H9 (cell line): ENCODE measurements around the gene HECA. TPM values are rescaled to one million over a fixed set of nuclear protein-coding genes. Genes with fewer than 3 reads are reported as not detected.

Experiments used
- DNase-seq: peaks from one replicate; pipeline ENCODE4 v3.0.0-alpha.2; 2017
- H2AFZ ChIP-seq: one replicate; pipeline ENCODE4 v1.6.1; 2013; ENCODE audit warnings: mild to moderate bottlenecking, low read length, control low read depth, moderate library complexity
- H2AK5ac ChIP-seq: 2 replicates; pipeline ENCODE4 v1.6.1; 2013; ENCODE audit warnings: low read length, control low read depth, mixed read lengths; ENCODE audit not compliant: insufficient read length
- H2BK120ac ChIP-seq: one replicate; pipeline ENCODE4 v1.6.1; 2013; ENCODE audit warnings: low read depth, mild to moderate bottlenecking, low read length, control low read depth, inconsistent platforms; ENCODE audit not compliant: poor library complexity, severe bottlenecking
- H2BK12ac ChIP-seq: 2 replicates; pipeline ENCODE4 v1.6.1; 2013; ENCODE audit warnings: low read length, control low read depth, mixed read lengths, low read depth; ENCODE audit not compliant: insufficient read length
- H2BK15ac ChIP-seq: 2 replicates; pipeline ENCODE4 v1.6.1; 2013; ENCODE audit warnings: low read depth, low read length, control low read depth
- H2BK20ac ChIP-seq: one replicate; pipeline ENCODE4 v1.6.1; 2013; ENCODE audit warnings: low read depth, mild to moderate bottlenecking, low read length, control low read depth, inconsistent platforms; ENCODE audit not compliant: poor library complexity, severe bottlenecking
- H2BK5ac ChIP-seq: 2 replicates; pipeline ENCODE4 v1.6.1; 2013; ENCODE audit warnings: low read length, control low read depth, mixed read lengths; ENCODE audit not compliant: insufficient read length
- H3K14ac ChIP-seq: 2 replicates; pipeline ENCODE4 v1.6.1; 2013; ENCODE audit warnings: low read length, control low read depth; ENCODE audit not compliant: insufficient read depth
- H3K18ac ChIP-seq: 2 replicates; pipeline ENCODE4 v1.6.1; 2013; ENCODE audit warnings: low read depth, mild to moderate bottlenecking, mixed read lengths, low read length, control low read depth; ENCODE audit not compliant: insufficient read length
- H3K23ac ChIP-seq: 2 replicates; pipeline ENCODE4 v1.6.1; 2013; ENCODE audit warnings: low read length, control low read depth, mixed read lengths, low read depth; ENCODE audit not compliant: insufficient read length
- H3K23me2 ChIP-seq: 2 replicates; pipeline ENCODE4 v1.6.1; 2013; ENCODE audit warnings: low read depth, mild to moderate bottlenecking, mixed read lengths, low read length, control low read depth; ENCODE audit not compliant: insufficient read length, poor library complexity, severe bottlenecking
- H3K27ac ChIP-seq: 2 replicates; pipeline ENCODE4 v1.5.1; 2013; ENCODE audit warnings: low read length, control low read depth, mixed read lengths, low read depth; ENCODE audit not compliant: insufficient read length
- H3K27me3 ChIP-seq: 2 replicates; pipeline ENCODE4 v1.6.1; 2013; ENCODE audit warnings: low read length, control low read depth, inconsistent platforms; ENCODE audit not compliant: insufficient read depth
- H3K4ac ChIP-seq: 2 replicates; pipeline ENCODE4 v1.6.1; 2013; ENCODE audit warnings: low read depth, mild to moderate bottlenecking, control low read depth, inconsistent platforms, low read length, moderate library complexity
- H3K4me1 ChIP-seq: 2 replicates; pipeline ENCODE4 v1.6.1; 2013; ENCODE audit warnings: low read length, control low read depth, inconsistent platforms; ENCODE audit not compliant: insufficient read depth
- H3K4me2 ChIP-seq: 2 replicates; pipeline ENCODE4 v1.6.1; 2013; ENCODE audit warnings: low read length, control low read depth, mixed read lengths; ENCODE audit not compliant: insufficient read length, insufficient read depth
- H3K56ac ChIP-seq: 2 replicates; pipeline ENCODE4 v1.6.1; 2013; ENCODE audit warnings: low read depth, mild to moderate bottlenecking, mixed read lengths, low read length, control low read depth; ENCODE audit not compliant: insufficient read length
- H3K79me1 ChIP-seq: 2 replicates; pipeline ENCODE4 v1.6.1; 2013; ENCODE audit warnings: low read depth, mild to moderate bottlenecking, moderate library complexity, low read length, control low read depth, inconsistent platforms; ENCODE audit not compliant: insufficient read depth, poor library complexity, severe bottlenecking
- H3K79me2 ChIP-seq: 2 replicates; pipeline ENCODE4 v1.6.1; 2013; ENCODE audit warnings: low read length, control low read depth, inconsistent platforms; ENCODE audit not compliant: insufficient read depth
- H3K9ac ChIP-seq: 2 replicates; pipeline ENCODE4 v1.6.1; 2013; ENCODE audit warnings: low read length, control low read depth, mixed read lengths; ENCODE audit not compliant: insufficient read length; ENCODE audit errors: extremely low read depth
- H3K9me3 ChIP-seq: one replicate; pipeline ENCODE4 v1.6.1; 2013; ENCODE audit warnings: low read depth, low read length, inconsistent platforms; ENCODE audit not compliant: control insufficient read depth
- H3T11ph ChIP-seq: one replicate; pipeline ENCODE4 v1.6.1; 2013; ENCODE audit warnings: mild to moderate bottlenecking, low read length, control low read depth, inconsistent platforms
- H4K20me1 ChIP-seq: one replicate; pipeline ENCODE4 v1.6.1; 2013; ENCODE audit not compliant: control insufficient read depth, insufficient read length, insufficient read depth
- H4K5ac ChIP-seq: 2 replicates; pipeline ENCODE4 v1.6.1; 2013; ENCODE audit warnings: low read depth, mild to moderate bottlenecking, mixed read lengths, low read length, control low read depth; ENCODE audit not compliant: insufficient read length
- H4K8ac ChIP-seq: replicated peaks from 2 replicates; pipeline ENCODE4 v1.6.1; 2013; ENCODE audit warnings: low read length, control low read depth, mixed read lengths, low read depth; ENCODE audit not compliant: insufficient read length
- H4K91ac ChIP-seq: 2 replicates; pipeline ENCODE4 v1.6.1; 2013; ENCODE audit warnings: low read depth, mild to moderate bottlenecking, moderate library complexity, mixed read lengths, low read length, control low read depth; ENCODE audit not compliant: insufficient read length
- H3K27ac Mint-ChIP-seq, 3 experiments: 2 replicates in 2 of 3; 3 replicates in 1 of 3; pipeline ENCODE4 v1.8.0; 2020 to 2021; ENCODE audit warnings: mixed read lengths in 3 of 3, mild to moderate bottlenecking in 1 of 3, moderate library complexity in 1 of 3
- H3K27me3 Mint-ChIP-seq: 2 replicates; pipeline ENCODE4 v1.8.0; 2021; ENCODE audit warnings: low read depth, mild to moderate bottlenecking, moderate library complexity, mixed read lengths
- H3K36me3 Mint-ChIP-seq, 3 experiments: 2 replicates in 2 of 3; 3 replicates in 1 of 3; pipeline ENCODE4 v1.8.0; 2020 to 2021; ENCODE audit warnings: low read depth in 3 of 3, mixed read lengths in 3 of 3; ENCODE audit not compliant: insufficient read depth in 1 of 3
- H3K4me1 Mint-ChIP-seq, 2 experiments: 2 replicates each; pipeline ENCODE4 v1.8.0; 2020; ENCODE audit warnings: mixed read lengths in 2 of 2
- H3K4me3 Mint-ChIP-seq, 2 experiments: 2 replicates in 1 of 2; 3 replicates in 1 of 2; pipeline ENCODE4 v1.8.0; 2020 to 2021; ENCODE audit warnings: mild to moderate bottlenecking in 2 of 2, mixed read lengths in 2 of 2, moderate library complexity in 1 of 2
- H3K9me3 Mint-ChIP-seq, 2 experiments: 2 replicates in 1 of 2; 3 replicates in 1 of 2; pipeline ENCODE4 v1.8.0; 2020; ENCODE audit warnings: mild to moderate bottlenecking in 2 of 2, mixed read lengths in 2 of 2, moderate library complexity in 1 of 2
- CTCF ChIP-seq: fragments of 200-600 bp; sonication (generic); conservative IDR thresholded peaks from 3 replicates; pipeline ENCODE4 v1.8.0; 2021; ENCODE audit warnings: antibody characterized with exemption, mild to moderate bottlenecking
- WGBS: extraction: QIAGEN DNeasy Blood & Tissue Kit; methylation state at CpG from one replicate; pipeline ENCODE4 v1.1.7; 2013; ENCODE audit warnings: missing lambda C conversion rate, low lambda C conversion rate, mixed read lengths; ENCODE audit not compliant: insufficient read length; ENCODE audit errors: extremely low coverage; 5-methylcytosine and 5-hydroxymethylcytosine counted together
- total RNA-seq: library from RNA; stranded (reverse); gene quantifications from 2 replicates; pipeline ENCODE4 v1.2.1, GENCODE V29; 2021

Gene HECA
- total RNA-seq, 1 experiment from 2014 or later: 4.8 TPM

- Mint-ChIP-seq H3K4me1 (peaks cover 16 to 24% of the 10 kb centered on the region in 2 experiments), H3K9me3 (no peaks in the 10 kb centered on the region; a peak in 1 of 5 replicates), H3K27ac (peak overlapping the region in 1 of 3 experiments; percentile 5; a peak in 2 of 7 replicates), H3K36me3 (no peaks in the 10 kb centered on the region), H3K4me3 (no peak overlapping the region), H3K27me3 (no peaks in the 10 kb centered on the region)
- DNase-seq: no peak
- Histone ChIP-seq H4K20me1 (no peaks in the 10 kb centered on the region), H3K14ac (no peak overlapping the region), H4K5ac (no peak overlapping the region), H3K23ac (no peak overlapping the region), H3K4me1 (no peaks in the 10 kb centered on the region), H3K18ac (no peak overlapping the region), H2BK5ac (no peak overlapping the region), H4K8ac (no peak overlapping the region), H2AK5ac (no peak overlapping the region), H2AFZ (no peak overlapping the region), H3K4ac (no peak overlapping the region), H2BK20ac (no peak overlapping the region), H3T11ph (no peak overlapping the region), H3K9me3 (no peaks in the 10 kb centered on the region), H3K9ac (no peak overlapping the region), H2BK15ac (no peak overlapping the region), H3K56ac (no peak overlapping the region), H3K27ac (no peak overlapping the region), H3K79me2 (no peaks in the 10 kb centered on the region), H3K23me2 (no peaks in the 10 kb centered on the region), H2BK12ac (no peak overlapping the region), H3K4me2 (no peak overlapping the region), H3K27me3 (no peaks in the 10 kb centered on the region), H4K91ac (no peak overlapping the region), H2BK120ac (no peak overlapping the region), H3K79me1 (no peaks in the 10 kb centered on the region)
- TF ChIP-seq CTCF: no peak
- WGBS: no CpG with 5 or more reads among the region's 5 CpGs
Measured at GRCh38 chr6:139152088-139152891, 17.4 kb downstream of the HECA start.
